NCI-H82 treated with DMSO at 0.1 percent for 48 hours (cell line): ENCODE data around the gene MLC1.

Experiments
- DNase-seq: peaks from one replicate; lab custom pipeline; 2025; ENCODE audit not compliant: unreplicated experiment; lab: John Stamatoyannopoulos, UW

The MLC1 gene

DNA sequence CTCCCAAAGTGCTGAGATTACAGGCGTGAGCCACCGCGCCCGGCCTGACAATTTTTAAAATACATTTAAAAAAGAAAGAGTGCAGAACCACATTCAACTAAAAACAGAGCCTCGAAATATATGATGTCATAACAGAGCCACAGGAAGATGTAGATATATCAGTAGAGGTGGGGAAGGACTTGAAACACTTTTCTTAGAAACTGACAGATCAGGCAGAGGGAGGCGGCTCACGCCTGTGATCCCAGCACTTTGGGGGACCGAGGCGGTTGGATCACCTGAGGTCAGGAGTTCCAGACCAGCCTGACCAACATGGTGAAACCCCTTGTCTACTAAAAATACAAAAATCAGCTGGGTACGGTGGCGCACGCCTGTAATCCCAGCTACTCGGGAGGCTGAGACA, 7.0 kb downstream of the MLC1 start:
- no peak for DNase-seq

DNA sequence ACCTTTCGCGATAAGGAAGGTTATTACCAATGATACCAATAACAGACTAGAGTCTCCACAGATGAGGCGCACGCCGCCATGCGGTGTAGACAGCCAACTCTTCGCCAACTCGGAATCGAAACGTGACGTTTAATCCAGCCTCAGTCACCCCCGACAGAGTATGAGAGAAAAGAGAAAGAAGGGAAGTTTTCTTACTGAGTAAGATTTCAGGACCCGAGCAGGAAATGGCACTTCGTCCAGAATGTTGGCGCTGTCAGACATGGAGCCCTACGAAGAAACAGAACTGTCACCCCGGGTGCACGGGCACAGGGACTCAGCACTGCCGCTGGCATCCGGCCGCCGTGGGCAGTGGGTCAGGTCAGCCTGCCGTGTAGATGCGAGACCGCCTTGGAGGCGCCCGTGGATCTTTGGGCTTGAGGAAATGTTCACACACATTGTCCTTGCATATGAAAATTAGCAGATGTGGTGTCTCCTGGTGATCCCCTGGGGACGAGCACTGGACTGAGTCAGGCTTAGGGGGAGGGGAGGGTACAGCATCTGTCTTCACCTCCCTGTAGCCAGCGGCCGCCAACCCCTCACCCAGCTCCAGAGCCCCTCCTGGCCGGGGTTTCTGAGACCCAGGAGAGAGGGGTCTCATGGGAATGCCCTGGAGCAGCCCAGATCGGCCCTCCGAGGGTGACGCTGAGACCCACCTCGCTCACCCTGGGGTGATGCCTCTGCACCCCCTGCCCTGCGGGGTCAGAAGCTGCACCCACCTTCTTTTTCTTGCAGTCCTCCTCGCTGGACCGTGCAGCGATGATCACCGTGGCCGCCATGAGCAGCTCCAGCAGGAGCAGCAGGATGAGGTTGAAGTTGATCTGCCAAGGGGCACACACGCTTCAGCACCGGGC, 8.3 kb downstream of the MLC1 start:
- no peak for DNase-seq

DNA sequence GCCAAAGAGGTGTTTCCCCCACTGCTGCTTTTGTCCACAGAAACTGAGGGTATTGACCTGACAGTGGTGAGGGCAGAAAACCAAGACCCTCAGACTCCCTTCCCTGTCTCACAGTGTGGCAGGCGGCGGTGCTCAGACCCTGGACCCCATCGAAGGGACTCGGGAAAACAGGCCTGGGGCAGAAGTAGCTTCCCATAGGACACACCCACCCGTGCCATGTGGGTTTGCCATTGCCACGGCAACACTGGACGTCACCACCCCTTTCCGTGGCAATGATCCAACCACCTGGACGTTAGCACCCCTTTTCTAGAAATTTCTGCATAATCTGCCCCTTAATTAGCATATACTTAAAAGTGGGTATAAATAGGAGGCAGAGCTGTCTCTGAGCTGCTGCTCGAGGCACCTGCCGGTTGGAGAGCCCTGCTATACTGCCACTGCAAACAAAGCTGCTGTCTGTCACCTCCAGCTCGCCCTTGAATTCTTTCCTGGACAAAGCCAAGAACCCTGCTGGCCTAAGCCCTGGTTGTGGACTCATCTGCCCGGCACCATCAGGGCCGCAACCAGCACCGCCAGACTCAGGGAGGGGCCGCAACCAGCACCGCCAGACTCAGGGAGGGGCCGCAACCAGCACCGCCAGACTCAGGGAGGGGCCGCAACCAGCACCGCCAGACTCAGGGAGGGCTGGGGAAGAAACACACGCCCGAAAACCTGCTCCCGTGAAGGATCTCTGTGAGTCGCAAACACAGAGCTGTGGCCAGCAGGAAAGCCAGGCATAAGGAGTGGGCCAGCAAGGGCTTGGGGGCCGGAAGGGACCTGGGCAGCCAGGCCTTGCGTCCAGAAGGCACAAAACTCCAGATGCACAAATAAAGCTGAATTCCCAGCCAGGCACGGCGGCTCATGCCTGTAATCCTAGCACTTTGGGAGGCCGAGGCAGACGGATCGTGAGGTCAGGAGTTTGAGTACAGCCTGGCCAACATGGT, 10.4 kb downstream of the MLC1 start:
- no peak for DNase-seq

DNA sequence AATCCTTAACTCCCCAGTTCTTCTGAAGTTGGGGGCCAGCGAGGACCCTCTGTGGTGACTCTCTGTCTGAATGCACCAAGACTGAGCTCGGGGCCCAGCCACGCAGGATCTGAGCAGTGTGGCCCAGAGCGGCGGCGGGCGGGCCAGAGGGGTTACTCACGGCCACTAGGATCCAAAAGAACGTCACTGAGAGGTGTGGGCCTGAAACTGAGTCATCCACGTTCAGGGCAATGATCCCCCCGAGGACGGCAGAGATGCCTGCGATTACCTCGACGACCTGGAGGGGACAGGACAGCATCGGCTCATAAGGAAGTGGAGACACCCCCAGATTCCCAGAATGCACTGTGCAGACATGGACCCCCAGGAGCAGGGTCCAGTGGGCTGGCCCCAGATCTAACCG, 11.2 kb downstream of the MLC1 start:
- no peak for DNase-seq

DNA sequence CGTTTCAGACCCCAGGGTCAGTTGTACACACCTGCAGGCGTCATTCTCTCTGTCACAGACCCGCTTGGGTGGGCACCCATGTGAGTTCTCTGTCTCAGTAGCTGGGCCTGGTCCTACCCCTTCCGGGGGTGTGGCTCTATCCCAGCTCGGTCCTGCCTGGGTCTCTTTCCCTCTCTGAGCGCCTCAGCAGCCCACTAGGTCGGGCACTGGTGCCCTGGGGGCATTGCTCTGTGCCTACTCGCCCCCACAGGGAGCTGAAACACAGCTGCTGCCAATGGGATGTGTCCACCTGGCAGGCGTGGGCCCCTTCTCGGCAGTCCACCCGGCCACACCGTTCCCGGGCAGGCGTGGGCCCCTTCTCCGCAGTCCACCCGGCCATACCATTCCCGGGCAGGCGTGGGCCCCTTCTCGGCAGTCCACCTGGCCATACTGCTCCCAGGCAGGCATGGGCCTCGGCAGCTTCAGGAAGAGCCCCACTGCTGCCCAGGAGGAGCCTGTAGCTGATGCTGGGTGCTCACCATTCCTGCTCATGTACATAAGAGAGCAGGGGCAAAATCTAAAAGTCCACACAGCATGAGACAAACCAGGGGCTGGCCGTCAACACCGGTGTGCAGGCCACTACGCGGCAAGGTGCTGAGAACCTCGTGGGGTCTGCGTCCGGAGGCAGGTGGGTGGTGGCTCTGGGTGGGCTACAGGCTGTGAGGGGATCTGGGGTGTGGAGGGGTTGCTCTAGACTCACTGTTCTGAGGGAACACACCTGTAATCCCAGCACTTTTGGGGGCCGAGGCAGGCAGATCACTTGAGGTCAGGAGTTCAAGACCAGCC, 12.3 kb downstream of the MLC1 start:
- no peak for DNase-seq

DNA sequence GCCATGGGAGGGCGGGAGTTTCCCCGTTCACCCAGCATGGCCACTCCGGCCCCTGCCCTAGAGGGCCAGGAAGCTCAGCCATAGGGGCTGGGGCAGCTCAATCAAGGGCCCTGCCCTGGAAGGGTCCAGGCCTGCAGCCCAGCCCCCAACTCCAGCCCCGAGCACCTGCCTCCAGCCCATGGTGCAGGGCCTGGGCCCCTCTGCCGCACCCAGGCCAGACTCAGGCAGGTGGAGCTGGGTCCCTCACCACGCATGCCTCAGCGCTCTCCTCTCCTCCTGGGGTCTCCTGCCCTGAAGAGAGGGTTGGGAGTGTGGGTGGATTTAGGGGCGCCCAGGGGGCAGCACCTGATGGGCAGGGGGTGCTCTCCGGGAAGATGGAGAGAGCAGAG, 13.1 kb downstream of the MLC1 start:
- DNase-seq = no peak

DNA sequence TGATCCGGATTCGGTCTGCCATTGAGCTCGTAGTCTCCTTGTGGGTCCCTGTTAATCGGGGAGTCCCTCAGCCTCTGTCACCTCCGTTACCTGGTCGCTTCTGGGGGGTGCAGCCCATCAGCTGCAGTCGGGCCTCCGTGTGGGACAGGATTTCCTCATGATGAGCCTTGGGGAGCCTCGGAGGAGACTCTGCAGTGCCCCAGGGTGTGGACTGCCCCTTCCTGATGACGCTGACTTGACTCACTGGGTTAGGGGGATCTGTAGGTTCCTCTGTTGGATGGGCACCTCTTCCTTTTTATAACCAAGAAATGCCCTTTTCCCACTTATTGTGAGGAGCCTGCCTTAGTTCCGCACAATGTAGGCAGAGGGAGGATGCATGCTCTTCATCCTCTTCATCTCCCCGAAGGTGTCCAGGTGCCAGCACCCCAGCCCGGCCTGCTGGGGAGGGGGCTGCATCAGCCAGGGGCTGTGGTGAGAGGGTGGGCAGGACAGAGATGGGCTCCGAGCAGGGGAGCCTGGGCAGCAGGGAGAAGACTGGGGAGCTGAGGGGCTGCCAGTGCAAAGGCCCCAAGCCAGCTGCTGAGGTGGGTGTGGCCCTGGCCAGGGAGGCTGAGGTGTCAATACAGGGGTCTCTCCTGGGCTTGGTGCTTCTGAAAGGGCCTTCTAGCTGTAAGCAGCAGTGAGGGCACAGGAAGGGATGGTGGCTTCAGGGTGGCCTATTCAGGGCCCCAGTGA, 13.6 kb downstream of the MLC1 start:
- DNase-seq = no peak

DNA sequence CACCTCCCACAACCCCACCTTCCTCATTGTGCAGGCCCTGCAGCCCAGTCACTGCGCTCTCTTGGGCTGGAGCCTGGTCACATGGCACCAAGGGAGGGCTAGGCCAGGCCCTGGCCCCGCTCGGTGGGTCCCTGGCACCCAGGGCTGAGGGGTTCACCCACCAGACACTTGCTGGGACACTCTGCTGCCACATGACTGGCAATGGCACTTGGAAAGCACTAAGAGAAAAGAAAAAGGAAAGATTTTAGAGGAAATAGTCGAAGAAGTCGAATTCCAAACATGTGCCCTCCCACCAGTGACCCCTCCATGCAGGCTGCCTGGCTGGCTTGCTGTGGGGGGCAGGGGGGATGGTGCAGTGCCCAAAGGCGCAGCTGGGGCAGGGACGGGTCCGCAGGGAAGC, 14.9 kb downstream of the MLC1 start:
- no peak for DNase-seq

DNA sequence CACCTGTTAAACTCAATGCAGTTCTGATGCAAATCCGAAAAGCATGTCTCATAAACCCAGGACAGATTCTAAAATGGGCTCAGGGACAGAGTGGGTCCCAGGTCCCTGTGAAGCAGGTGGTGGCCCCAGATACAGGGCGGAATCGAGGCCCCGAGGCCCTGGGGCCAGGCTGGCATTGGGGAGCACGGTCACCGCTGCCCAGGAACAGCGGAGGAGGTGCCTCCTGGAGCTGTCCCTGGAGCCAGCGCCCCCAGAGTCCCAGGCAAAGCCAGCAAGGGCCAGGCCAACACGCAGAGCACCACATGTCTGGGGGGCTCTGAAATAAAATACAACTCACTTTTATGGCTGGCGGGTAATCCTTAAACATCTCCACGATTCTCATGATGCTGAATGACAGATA, 17.1 kb downstream of the MLC1 start:
- no peak for DNase-seq

DNA sequence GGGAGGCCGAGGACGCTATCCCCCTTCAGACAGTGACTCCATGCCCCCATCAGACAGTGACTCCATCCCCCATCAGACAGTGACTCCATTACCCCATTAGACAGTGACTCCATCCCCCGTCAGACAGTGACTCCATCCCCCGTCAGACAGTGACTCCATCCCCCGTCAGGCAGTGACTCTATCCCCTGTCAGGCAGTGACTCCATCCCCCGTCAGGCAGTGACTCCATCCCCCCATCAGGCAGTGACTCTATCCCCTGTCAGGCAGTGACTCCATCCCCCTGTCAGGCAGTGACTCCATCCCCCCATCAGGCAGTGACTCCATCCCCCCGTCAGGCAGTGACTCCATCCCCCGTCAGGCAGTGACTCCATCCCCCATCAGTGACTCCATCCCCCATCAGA, 18.0 kb downstream of the MLC1 start:
- DNase-seq = no peak

DNA sequence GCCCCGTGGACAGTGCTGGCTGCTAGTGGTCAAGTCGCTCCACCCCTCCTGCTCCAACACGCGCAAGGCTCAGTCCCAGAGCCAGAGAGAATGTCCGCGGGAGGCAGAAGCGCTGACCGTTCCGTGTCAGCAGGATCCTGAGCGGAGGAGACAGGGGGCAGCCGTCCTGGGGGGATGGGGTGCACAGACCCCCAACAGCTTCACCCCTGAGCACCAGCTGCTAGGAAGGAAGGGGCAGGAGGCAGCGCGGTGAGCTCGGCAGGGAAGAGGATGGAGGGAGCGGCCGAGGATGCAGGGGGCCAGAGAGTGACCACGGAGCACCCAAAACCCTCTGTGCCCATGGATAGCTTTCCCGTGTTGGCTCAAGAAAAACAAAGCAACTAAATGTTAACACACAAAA, 20.8 kb downstream of the MLC1 start:
- DNase-seq = no peak

DNA sequence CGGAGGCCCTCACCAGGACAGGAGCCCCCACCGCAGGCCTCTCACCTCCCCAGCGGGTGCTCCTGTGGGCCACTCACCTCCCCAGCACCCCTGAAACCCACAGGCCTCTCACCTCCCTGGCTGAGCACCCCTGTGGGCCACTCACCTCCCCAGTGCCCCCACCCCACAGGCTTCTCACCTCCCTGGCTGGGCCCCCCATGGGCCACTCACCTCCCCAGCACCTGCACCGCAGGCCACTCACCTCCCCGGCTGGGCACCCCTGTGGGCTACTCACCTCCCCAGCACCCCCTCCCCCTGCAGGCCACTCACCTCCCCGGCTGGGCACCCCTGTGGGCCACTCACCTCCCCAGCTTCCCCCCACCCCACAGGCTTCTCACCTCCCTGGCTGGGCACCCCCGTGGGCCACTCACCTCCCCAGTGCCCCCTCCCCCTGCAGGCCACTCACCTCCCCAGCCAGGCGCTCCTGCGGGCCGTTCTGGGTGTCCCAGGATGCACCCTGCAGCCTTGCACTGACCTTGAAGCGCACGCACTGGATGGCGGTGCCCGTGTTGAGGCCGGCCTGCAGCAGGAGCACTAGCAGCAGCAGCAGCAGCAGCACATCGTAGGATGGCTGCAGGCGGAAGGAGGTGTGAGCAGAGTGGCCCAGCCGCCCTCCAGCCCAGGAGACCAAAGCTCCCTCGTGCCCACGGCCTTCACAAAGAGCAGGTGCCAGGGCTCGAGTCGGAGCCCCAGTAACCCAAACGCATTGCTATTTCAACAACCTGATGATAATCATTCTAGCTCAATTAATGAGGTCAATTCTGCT, 21.4 kb downstream of the MLC1 start:
- DNase-seq = no peak

DNA sequence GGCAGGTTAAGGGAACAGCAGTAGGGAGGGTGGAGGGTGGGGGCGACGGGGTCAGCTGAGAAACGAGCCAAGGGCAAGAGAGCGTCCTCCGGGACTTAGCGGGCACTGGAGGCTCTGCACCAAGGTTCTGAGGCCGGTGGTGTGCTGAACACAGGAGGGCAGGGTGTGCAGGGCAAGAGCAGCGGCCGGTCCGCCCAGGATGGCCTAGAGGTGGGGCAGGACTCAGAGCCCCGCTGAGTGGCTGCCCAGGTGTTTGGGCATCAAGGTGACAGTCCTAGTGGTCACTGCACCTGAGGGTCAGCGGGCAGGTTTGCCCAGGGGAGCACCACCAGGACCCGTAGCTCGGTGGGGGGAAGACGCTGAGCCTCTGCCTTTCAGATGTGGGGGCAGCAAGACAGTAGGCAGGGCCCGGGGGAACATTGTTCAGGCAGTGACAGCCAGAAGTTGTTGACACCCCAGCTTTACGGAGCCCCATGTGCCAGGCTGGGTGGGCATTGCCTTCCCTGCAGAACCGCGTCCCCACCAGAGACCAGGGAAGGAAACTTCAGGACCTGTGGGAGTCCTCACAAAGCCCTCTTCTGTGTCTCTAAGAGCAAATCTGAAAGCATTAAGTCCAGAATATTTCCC, 22.6 kb downstream of the MLC1 start:
- DNase-seq = no peak

DNA sequence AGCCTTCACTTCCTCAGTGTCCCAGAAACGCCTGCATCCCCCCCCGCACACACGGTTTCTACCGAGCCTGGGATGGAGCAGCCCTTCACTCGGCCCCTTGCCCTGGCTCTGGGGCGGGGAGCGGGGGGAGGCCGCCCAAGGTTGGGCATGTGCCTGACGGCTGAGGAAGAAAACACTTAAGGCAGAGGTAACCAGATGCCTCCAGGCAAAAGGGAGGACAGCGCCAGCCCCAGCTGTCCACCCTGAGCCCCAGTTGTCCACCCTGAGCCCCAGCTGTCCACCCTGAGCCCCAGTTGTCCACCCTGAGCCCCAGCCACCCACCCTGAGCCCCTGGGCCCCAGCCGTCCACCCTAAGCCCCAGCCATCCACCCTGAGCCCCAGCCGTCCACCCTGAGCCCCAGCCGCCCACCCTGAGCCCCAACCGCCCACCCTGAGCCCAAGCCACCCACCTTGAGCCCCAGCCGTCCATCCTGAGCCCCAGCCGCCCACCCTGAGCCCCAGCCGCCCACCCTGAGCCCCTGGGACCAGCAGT, 23.3 kb downstream of the MLC1 start:
- no peak for DNase-seq

DNA sequence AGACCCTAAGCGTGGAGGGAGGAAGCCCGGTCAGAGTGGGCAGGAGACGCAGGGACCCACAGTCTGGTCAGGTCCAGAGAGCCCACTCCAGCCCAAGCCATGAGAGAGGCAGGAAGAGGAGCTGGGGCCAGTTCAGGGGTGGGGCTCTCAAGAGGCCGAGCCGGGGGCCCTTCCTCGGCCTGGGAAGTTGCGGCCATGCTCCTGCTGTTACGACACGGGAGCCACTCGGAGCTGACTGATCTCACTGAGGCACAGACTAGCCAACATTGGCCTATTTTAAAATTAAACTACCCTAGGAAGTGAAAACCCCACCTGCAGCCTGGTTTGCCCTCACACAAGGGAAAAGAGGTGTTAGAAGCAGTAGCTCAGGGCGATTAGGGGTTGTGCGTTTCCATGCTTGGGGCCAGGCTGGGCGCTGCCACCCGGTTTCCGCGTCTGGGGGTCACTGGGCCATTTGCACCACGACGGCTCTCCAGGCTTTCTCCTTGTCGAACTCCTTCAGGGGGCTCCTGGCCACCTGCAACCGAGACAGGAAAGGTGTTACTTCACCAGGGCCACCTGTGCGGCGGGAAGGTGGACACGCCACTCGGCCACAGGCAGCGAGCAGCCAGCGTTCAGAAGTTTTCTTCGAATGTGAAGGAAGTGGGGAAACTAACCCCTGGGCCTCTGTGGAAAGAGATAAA, 23.9 kb downstream of the MLC1 start:
- no peak for DNase-seq

DNA sequence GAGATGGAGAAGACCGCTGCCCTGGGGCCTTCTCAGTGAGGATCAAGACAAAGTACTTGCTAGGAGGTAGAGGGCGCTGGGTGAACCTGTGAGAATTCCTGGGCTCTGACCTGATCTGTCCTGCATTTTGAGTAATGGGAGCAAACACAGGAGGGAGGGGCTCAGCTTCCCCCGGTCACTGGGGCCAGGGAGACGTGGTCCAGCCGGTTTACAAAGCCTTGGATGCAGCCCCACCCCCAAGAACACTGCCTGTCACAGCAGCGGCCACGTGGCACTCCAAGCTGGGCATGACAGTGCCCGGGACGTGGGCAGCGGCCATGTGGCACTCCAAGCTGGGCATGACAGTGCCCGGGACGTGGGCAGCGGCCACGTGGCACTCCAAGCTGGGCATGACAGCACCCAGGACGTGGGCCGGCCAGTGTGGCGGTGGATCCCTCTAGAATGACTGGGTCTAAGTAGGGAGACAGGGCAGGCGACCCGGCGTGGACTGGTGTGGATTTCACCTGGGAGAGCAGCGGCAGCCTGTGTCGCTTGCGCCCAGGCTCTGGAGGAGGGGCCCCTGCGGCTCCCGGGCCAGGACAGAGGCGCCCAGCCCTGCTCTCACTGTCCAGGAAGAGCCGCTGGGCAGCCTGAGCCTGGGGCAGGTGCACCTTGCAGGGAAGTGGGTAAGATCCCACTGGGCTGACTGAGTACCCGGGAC, 24.6 kb downstream of the MLC1 start:
- no peak for DNase-seq

DNA sequence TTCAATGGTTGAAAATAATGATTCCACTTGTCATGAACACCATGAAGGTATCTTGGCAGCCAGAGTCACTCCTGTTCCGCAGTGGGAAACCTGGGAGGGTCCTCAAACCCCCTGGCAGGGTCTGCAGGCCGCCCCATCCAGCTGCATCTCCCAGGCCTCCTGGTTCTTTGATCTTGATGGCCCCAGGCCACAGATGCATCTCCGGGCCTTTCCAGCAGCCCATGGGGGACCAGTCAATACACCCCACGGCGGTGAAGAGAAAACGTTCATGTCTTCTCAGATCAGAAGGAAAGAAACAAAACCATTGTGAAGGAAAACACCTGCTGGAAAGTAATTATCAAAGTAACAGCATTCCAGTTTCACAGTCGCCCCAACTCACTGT, 25.4 kb downstream of the MLC1 start:
- no peak for DNase-seq
